A549 (cell line): ENCODE data around the gene LMX1B.

Source experiments
- CBX8 ChIP-seq: fragments of 200-600 bp; sonication (generic); IDR thresholded peaks from 2 replicates; pipeline ENCODE4 v1.6.1; 2016
- CTCF ChIP-seq: fragments of >200 bp; sonication (Bioruptor Twin); formaldehyde crosslinking; IDR thresholded peaks from 3 replicates; pipeline ENCODE4 v1.5.1; 2016
- ESRRA ChIP-seq: fragments of 150-350 bp; IDR thresholded peaks from 2 replicates; pipeline ENCODE4 v1.6.1; 2014; ENCODE audit warnings: mild to moderate bottlenecking, low read length, borderline replicate concordance
- FOSB ChIP-seq: fragments of 250-450 bp; sonication (Bioruptor Pico); IDR thresholded peaks from 2 replicates; pipeline ENCODE4 v1.5.0; 2020; ENCODE audit warnings: mild to moderate bottlenecking, moderate library complexity
- KDM1A ChIP-seq: fragments of 200-600 bp; sonication (generic); IDR thresholded peaks from 2 replicates; pipeline ENCODE4 v1.6.1; 2016; ENCODE audit warnings: low read depth, mild to moderate bottlenecking
- KDM5A ChIP-seq: fragments of 200-600 bp; sonication (generic); IDR thresholded peaks from 2 replicates; pipeline ENCODE4 v1.6.1; 2016; ENCODE audit warnings: antibody characterized with exemption, mild to moderate bottlenecking
- NFE2L2 ChIP-seq: fragments of 150-350 bp; conservative IDR thresholded peaks from 2 replicates; pipeline ENCODE4 v1.6.1; 2014; ENCODE audit warnings: low read length
- POLR2A ChIP-seq: IDR thresholded peaks from 2 replicates; pipeline ENCODE4 v1.6.1; 2012; ENCODE audit warnings: mild to moderate bottlenecking, low read length
- RAD21 ChIP-seq, 2 experiments: fragments of >200 bp in 1 of 2; sonication (Bioruptor Twin) in 1 of 2; formaldehyde crosslinking in 1 of 2; IDR thresholded peaks in 1 of 2; conservative IDR thresholded peaks in 1 of 2; 2 replicates in 1 of 2; 3 replicates in 1 of 2; pipeline ENCODE4 v1.6.1; 2012 to 2018; ENCODE audit warnings: inconsistent platforms in 1 of 2

GRCh38 chr9:126672634-126673284 is 59.0 kb downstream of the LMX1B start:
- no peak for TF ChIP-seq CBX8
- no peak for TF ChIP-seq CTCF
- no peak for TF ChIP-seq POLR2A
- TF ChIP-seq FOSB = no peak
- TF ChIP-seq KDM1A = no peak
- no peak for TF ChIP-seq NFE2L2
- TF ChIP-seq ESRRA = no peak
- no peak for TF ChIP-seq KDM5A
- no peak for TF ChIP-seq RAD21 (conservative IDR thresholded peaks at IDR 0.05 in 1 of 2, IDR thresholded peaks at IDR 0.05 in 1 of 2)
